IPS-NIHi11 (cell line): Measurements from ENCODE around the gene GRB10.
"Not testable (repeated sequence)": the region's sequence is repeated elsewhere in the genome, so short reads cannot be mapped to it uniquely, and the experiment has no call there.

ENCODE experiments used
- DNase-seq: peaks from one replicate; pipeline ENCODE4 v3.0.0; 2012; ENCODE audit warnings: mixed read lengths, low spot score

Gene GRB10

GRCh38 chr7:50778189-50778588 is 4.5 kb downstream of the GRB10 start:
- no peak for DNase-seq

- no peak for DNase-seq
These were observed 6.9 kb downstream of the GRB10 start for GRCh38 chr7:50775836-50776235.

GRCh38 chr7:50775231-50775630 is 7.5 kb downstream of the GRB10 start:
- no peak for DNase-seq

- DNase-seq: no peak
These were observed 8.4 kb downstream of the GRB10 start for GRCh38 chr7:50774319-50774718.

GRCh38 chr7:50773071-50773470 is 9.6 kb downstream of the GRB10 start:
- not testable (repeated sequence) for DNase-seq

GRCh38 chr7:50771120-50772002 is 11.3 kb downstream of the GRB10 start:
- DNase-seq: no peak

GRCh38 chr7:50768485-50769474 is 13.9 kb downstream of the GRB10 start:
- DNase-seq: no peak

- no peak for DNase-seq
These were observed 15.9 kb downstream of the GRB10 start for GRCh38 chr7:50766849-50767207.

GRCh38 chr7:50766106-50766848 is 16.4 kb downstream of the GRB10 start:
- DNase-seq: no peak

- no peak for DNase-seq
These were observed 20.4 kb downstream of the GRB10 start for GRCh38 chr7:50762337-50762736.

GRCh38 chr7:50761713-50762112 is 21.0 kb downstream of the GRB10 start:
- no peak for DNase-seq

GRCh38 chr7:50757703-50758390 is 24.8 kb downstream of the GRB10 start:
- DNase-seq: no peak

GRCh38 chr7:50756180-50756579 is 26.5 kb downstream of the GRB10 start:
- DNase-seq: no peak

- DNase-seq: no peak
These were observed 28.0 kb downstream of the GRB10 start for GRCh38 chr7:50754684-50755083.

- no peak for DNase-seq
These were observed 28.5 kb downstream of the GRB10 start for GRCh38 chr7:50754241-50754640.

GRCh38 chr7:50752422-50752821 is 30.3 kb downstream of the GRB10 start:
- DNase-seq: no peak

- DNase-seq: no peak
These were observed 31.6 kb downstream of the GRB10 start for GRCh38 chr7:50751146-50751545.

GRCh38 chr7:50749896-50750295 is 32.8 kb downstream of the GRB10 start:
- DNase-seq: no peak

- DNase-seq: no peak
These were observed 34.2 kb downstream of the GRB10 start for GRCh38 chr7:50748472-50748871.

- no peak for DNase-seq
These were observed 36.9 kb downstream of the GRB10 start for GRCh38 chr7:50745835-50746234.

- no peak for DNase-seq
These were observed 37.4 kb downstream of the GRB10 start for GRCh38 chr7:50745336-50745735.

GRCh38 chr7:50743893-50744292 is 38.8 kb downstream of the GRB10 start:
- DNase-seq: no peak
